AG04449 (cell line): Measurements from ENCODE around the gene ZNF516.

Experiments used
- CTCF ChIA-PET: fragments of 350-600 bp; formaldehyde crosslinking; extraction: SDS; loops from one replicate; lab custom pipeline; 2021; ENCODE audit warnings: antibody characterized with exemption; lab: Yijun Ruan, JAX
- POLR2A ChIA-PET: fragments of 400-600, 350-600 bp; formaldehyde crosslinking; extraction: SDS; loops from one replicate; lab custom pipeline; 2020; ENCODE audit warnings: antibody characterized with exemption, inconsistent platforms; lab: Yijun Ruan, JAX
- DNase-seq: peaks from one replicate; pipeline ENCODE4 v3.0.0-alpha.2; 2010; ENCODE audit warnings: low read depth, low spot score
- H3K4me3 ChIP-seq: 2 replicates; pipeline ENCODE4 v1.5.1; 2011; ENCODE audit warnings: low read depth, mild to moderate bottlenecking, control low read depth, low read length
- TF ChIP-seq, protein P1 (sequence below): IDR thresholded peaks from one replicate; pipeline ENCODE4 v1.5.1; 2011; ENCODE audit warnings: mild to moderate bottlenecking, moderate library complexity, low read length, control low read depth, inconsistent platforms; ENCODE audit not compliant: insufficient read depth; ENCODE audit errors: missing control alignments

ZNF516 gene

DNA sequence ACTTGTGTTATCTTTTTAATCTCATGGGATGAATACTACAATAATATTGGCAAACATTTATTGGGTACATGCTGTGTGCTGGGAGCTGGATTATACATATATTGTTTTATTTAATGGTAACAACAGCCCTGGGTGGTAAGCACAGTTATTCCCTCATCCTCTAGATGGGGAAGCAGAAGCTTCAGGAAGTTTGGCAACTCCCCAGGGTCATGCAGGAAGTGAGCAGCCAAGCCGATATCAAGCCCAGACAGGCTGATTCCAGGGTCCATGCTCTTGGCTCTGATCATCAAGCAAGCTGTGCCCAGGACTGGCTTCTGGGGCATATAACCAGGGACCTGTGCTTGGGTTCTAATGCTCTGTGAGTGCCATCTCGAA, 155.8 kb downstream of the ZNF516 start:
- no peak overlapping the region for H3K4me3 ChIP-seq
- TF ChIP-seq, protein P1, sequence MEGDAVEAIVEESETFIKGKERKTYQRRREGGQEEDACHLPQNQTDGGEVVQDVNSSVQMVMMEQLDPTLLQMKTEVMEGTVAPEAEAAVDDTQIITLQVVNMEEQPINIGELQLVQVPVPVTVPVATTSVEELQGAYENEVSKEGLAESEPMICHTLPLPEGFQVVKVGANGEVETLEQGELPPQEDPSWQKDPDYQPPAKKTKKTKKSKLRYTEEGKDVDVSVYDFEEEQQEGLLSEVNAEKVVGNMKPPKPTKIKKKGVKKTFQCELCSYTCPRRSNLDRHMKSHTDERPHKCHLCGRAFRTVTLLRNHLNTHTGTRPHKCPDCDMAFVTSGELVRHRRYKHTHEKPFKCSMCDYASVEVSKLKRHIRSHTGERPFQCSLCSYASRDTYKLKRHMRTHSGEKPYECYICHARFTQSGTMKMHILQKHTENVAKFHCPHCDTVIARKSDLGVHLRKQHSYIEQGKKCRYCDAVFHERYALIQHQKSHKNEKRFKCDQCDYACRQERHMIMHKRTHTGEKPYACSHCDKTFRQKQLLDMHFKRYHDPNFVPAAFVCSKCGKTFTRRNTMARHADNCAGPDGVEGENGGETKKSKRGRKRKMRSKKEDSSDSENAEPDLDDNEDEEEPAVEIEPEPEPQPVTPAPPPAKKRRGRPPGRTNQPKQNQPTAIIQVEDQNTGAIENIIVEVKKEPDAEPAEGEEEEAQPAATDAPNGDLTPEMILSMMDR, result no peak
- ChIA-PET CTCF (no interaction called here), POLR2A (no interaction called here)
- no peak for DNase-seq

DNA sequence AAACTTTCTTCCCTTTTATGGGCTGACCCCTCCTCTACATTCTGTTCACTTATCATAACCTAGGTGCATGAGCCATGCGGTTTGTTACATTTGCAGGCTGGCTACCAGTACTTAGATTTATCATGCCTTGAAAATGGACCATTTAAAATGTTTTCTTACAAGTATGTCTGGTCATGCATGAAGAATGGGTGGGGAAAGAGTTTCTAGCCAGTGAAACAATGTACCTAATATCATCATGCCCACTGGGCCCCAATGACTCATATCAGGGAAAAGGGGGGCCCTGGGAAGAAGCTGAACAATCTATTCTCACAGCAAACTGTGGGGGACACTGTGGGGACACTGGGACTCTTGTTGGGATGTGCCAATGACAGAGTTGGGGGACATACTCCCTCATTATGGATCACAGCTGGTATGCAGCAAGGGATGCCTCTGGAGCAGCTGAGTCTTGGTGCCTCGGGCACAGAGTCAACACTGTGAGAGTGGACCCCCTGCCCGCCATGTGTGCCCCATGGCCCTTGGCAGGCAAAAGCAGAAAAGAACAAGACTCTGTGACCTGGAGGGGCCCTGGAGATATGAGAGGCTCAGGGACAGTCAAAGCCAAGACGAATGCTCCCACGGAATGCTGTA, 156.3 kb downstream of the ZNF516 start:
- no peak for DNase-seq
- ChIA-PET POLR2A (no interaction called here), CTCF (no interaction called here)

DNA sequence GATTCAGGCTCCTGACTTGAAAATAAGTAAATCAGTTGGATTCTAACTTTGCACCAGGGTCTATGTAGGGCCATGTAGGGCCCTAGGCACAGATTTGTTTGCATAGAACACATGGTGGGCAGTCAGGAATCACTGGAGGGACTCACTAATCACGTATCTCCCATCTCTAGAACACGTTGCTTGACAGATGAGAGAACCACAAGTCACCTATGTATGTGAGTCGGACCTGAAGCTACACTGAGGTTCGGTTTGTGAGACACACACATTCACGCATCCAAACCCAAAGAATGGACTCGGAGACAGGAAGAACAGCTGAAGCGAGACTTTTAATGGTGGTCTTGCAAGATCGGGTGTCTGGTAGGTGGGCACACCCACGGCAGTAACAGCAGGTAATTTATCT, 157.0 kb downstream of the ZNF516 start:
- CTCF ChIA-PET, result no interaction called here
- DNase-seq, result no peak
- no peak overlapping the region for H3K4me3 ChIP-seq
- POLR2A ChIA-PET, result no interaction called here
- TF ChIP-seq, protein P1, result no peak

More for the DNA sequence above, 156.3 kb downstream of the ZNF516 start:
- TF ChIP-seq, protein P1, result no peak
- no peak overlapping the region for H3K4me3 ChIP-seq

DNA sequence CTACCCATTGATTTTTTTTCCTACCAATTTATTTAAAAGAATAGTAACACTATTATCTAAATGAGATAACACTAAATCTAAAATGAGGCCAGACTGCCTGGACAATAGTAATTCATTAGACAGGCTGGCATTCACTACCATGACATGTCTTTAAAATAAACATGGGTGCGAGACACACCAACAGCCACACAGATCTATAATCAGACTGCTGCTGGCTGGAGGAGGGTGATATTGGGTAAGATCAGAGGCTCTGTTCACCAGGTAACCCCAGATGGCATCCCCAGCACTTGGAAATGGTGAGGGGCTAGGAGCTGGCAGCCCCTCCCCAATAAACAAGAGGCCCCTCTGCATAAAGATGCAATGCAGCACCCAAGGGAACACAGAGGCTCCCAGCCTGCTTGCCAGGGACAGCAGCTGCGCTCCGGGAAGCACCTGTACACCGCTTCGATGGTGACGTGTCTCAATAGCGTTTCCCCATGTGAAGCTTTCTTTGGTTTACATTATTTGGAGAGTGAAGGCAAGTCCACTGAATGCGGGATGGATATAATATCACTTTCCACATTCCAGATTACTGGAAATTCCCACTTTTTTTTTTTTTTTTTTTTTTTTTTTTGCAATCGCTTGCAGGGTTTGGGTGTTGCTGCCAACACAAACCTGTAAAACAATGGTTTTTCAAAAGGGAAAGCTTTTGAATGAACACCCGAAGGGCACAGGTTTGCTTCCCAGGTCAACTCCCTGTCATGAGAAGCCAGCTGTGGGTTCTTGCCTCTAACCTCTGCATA, 159.0 kb downstream of the ZNF516 start:
- POLR2A ChIA-PET, result no interaction called here
- no peak for DNase-seq
- TF ChIP-seq, protein P1, result no peak
- CTCF ChIA-PET, result interaction anchor here (0.7 kb wide), 1 partner anchor 669 kb away, joined by 3 read pairs; no protein-coding TSS in a partner anchor
- no peak overlapping the region for H3K4me3 ChIP-seq

DNA sequence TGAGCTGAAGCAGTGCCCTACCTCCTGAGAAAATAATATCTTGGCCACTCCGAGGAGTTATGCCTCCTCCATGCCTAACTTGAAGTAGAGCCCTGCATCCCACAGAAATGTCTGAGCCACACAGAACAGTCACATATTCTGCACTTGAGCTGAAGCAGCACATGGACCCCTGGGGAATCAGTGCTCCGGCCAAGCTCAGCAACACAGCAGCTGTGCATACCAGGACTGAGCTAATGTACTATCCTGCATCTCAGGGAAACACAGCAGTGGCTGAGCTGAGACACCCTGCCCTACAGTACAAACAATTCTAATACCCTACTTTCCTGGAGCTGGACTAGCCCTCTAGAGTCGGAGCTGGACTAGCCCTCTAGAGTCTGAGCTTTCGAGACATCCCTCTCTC, 166.9 kb downstream of the ZNF516 start:
- ChIA-PET POLR2A (no interaction called here), CTCF (interaction anchor here (1.2 kb wide), 1 partner anchor 12 kb away, joined by 3 read pairs; no protein-coding TSS in a partner anchor)
- no peak overlapping the region for H3K4me3 ChIP-seq
- DNase-seq, result no peak
- TF ChIP-seq, protein P1, result no peak

DNA sequence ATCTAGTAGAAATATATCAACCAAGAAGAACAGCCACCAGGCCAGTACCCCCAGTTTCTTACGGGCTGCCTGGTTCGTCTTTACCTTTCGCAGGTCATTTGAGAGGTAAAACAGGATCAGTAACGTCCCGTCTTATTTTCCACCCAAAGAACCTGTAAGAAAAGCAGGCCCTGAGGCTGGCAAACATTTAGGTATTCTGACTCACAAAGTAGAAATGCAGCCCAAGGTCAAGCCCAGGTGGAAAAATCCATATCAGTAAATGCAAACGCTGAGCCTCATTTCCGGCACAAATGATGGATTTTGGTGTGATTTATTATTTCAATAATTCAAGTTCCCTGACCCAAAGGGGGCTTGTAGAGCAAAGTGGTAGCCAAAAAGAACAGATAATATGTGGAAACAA, 171.2 kb downstream of the ZNF516 start:
- DNase-seq, result no peak
- no peak overlapping the region for H3K4me3 ChIP-seq
- ChIA-PET CTCF (no interaction called here), POLR2A (no interaction called here)
- TF ChIP-seq, protein P1, result no peak
